HL-60/S4 (cell line): Measurements from ENCODE around the gene MT1G.
"Not testable (repeated sequence)": the region's sequence is repeated elsewhere in the genome, so short reads cannot be mapped to it uniquely, and the experiment has no call there.

Source experiments
- in situ Hi-C: fragments of 300-500 bp; cut with MboI; formaldehyde crosslinking; loops from 2 replicates; pipeline ENCODE4 v1.14.3; 2022; ENCODE audit warnings: low sequenced_read_pairs

MT1G gene

DNA sequence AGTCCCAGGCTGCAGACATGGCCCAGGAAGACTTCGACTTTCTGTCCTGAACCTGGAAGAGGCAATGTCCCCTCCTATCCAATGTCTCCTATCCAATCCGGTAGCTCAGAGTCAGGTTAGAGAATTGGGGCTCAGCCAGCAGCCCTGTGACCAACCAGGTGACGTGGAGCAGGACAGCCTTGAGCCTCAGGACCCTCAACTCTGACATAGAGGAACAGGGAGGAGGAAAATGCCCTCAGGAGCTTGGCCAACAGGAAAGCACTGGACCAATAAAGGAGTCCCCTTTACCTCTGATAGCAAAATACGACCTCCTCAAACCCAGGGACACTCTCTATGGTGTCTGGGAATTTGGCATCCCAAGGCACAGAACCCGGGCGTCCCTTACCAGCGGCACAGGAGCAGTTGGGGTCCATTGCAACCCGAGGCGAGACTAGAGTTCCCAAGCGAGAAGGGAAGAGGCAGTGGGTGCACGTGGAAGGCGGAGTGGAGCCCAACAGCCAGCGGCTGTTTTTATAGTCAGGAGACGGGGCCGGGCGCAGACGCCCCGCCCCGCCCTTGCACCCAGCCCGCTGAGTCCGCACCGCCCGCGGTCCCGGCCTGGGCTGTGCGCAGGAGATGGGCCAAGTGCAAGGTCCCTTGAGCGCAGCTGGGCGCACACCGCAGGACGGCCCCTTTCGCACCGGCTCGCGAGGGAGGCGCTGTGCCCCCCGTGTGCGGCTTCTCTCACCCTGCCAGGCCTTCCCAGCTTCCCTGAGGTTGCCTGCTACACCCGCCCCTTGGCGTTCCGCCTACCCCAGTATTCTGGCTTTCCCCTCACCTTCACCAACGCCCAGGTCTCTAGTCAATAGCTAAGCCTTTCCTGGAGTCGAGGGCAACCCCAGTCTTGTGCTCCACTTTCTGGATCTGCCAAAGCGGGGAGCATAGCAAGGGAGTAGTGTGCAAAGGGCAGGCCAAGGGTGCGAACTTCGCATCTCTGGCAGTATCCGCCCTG is at the start of gene MT1G:
Gene MT1G (minus strand): TSS at position 485 of the 991 bp plus-strand sequence. CDS start 72 bp downstream, at position 413.
- in situ Hi-C loops = no loop called here

DNA sequence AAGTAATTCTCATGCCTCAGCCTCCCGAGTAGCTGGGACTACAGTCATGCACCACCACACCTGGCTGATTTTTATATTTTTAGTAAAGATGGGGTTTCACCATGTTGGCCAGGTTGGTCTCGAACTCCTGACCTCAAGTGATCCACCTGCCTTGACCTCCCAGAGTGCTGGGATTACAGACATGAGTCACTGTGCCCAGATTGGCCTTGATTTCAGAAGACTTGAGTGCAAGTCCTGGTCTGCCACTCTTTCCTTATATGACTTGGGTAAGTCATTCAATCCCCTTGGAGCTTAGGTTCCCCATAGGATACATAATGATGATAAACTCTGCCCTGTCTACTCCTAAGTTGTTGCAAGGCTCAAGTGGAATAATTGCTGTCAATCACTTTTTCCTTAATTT is 49.7 kb upstream of the MT1G start:
- in situ Hi-C loops = not testable (repeated sequence)

DNA sequence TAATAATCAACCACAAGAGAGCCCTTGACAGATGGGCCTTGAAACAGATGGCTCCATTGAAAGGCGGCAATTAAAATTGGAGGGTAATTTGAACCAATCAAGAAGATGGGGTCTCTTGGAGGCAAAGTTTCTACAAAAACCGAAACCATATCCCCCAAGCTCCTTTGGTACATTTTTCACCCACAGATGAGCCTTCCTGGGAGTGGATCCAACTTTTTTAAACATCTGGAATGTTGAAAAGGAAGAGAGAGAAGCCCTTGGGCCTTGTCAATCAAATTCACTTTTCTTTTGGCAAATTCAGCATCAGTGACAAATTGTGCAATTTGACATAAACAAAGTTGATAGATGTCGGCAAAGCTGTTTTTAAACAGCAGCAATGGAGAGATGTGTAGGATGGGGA is 48.9 kb upstream of the MT1G start:
- in situ Hi-C loops = no loop called here

DNA sequence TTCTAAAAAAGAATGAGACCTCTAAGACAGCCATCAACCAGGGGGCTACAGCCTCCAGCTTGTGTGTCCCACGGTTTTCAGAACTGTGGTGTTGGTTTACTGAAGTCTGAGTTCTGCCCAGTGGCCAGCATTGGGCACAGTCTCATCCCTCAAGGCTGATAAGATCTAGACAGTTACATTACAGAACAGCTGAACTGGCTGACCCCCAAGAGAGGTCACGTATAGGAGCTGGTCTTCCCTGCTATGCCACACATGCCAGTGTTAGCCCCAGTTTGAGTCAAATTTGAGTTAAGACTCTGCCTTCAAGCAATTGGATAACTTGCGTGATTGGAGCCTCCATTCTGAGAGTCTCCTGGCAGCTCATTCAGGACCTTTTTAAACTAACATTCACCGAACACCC is 47.3 kb upstream of the MT1G start:
- in situ Hi-C loops = no loop called here

DNA sequence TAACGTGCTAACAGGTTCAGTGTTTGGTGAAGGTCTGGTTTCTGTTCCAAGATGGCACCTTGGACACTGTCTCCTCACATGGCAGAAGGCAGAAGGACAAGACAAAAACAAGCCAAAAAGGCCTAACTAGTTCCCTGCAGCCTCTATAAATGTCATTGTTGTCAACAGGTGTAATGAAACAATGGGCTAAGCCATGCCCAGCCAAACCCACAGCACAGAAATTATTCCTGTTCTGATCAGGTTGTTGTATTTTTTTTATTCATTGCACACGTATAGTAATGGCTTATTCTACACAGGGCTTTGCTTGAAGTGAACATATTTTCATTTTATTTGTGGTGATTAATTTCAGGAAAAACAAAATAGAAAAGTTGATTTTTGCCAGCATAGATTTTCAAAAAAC is 45.9 kb upstream of the MT1G start:
- in situ Hi-C loops = no loop called here

DNA sequence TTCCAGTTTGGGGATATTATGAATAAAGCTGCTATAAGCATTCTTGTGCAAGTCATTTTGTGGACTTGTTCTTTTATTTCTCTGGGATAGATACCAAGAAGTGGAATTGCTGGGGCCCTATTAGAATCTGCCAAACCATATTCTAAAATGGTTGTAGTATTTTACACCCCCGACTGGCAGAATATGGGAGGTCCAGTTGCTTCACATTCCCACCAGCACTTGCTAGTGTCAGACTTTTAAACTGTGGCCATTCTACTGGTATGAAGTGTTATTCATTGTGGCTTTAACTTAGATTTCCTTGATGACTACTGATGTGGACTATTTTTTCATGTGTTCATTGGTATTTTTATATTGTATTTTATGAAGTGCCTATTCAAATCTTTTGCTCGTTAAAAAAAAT is 44.0 kb upstream of the MT1G start:
- in situ Hi-C loops = no loop called here

DNA sequence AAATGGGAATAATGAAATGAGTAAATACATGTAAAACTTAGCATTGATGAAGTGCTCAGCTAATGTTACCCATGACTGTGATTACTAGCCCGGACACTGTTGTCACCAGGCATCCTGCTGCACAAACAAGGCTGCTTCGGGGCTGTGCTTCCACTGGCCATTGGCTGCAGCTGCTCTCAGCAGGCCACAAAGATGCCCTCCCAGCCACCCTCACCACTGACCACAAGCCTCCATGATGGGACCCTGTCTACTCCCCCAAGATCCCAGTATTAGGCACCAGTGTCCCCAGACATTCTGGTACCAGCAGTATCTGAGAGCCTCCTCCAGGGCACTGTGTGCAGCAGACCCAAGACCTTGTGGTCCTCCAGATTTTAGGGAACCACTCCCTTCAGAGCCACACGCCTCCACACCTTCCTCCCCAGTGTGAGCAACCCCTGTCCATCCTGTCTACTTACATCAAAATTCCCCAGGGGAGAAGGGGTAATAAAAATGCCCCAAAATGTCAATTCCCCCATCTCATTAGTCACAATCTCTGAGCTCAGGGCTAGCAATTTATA is 42.4 kb upstream of the MT1G start:
- in situ Hi-C loops = no loop called here

DNA sequence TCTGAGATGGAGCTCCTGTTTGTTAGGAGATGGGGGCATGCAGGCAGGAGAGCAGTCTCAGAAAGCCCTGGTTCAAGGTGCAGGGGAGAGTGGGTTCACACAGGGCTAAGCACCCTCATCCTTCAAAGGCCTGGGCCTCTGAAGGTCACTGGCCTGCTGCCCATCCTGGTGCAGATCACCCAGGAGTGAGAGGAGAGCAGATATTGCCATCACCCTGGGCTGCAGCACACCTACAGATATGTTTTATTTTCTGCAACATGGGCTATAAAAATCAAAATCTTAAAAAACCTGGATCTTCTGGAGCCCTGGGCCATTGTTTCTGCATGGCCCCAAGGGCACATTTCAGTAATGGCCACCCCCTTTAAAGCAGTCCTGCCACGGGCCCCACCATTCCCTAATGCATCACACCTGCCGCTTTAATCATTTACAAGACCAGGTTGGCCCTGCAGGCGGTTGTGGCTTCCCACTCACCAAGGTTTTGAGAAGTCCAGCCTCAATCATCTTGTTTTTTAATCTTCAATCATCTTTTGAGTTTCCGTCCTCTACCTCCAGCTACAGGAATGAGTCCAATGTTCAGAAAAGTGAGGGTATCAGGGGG is 41.7 kb upstream of the MT1G start:
- in situ Hi-C loops = loop anchor here (10.0 kb wide), 1 partner anchor 125 kb away; the partner anchor contains the start of gene MT3

DNA sequence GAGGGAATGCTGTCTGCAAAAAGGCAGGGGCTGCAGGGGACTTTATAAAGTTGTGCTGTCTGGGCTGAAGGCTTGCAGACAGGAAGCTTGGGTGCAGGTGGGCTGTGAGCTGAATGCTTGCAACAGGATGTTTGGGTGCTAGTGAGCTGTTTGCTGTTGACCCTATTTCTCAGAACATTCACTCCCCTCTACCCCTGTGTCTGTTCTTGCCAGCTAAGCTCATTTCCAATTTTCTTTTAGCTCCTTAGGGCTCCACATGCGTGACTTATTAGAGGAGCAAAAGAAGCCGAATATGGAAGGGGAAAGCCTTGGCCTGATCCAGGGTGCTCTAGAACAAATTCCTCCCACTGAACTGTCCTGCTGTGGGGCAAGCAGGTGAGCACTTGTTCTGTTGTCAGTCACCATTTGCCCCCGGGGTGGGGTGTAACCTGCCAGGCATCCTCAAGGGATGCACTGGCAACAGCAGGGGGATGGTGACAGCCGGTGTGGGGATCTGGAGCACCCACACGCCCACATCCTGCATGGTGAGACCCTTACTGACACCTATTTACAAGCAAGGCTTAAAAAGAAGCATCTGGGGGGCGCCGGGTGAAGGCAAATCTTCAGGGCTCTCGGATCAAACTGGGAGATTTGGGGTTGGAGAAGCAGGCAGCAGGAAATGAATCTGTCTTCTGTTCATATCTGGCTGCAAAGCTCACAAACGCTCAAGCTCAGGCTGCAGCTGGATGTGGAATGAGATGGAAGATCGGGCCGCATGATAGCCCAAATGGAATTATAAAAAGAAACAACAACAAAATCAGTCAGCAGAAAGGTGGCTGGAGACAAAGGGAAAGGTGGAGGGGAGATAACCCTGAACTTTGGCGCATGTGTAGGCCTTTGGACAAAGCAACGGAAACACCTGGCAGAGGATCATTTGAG is 40.9 kb upstream of the MT1G start:
- in situ Hi-C loops = loop anchor here (10.0 kb wide), 1 partner anchor 124 kb away; the partner anchor contains the start of gene MT3

DNA sequence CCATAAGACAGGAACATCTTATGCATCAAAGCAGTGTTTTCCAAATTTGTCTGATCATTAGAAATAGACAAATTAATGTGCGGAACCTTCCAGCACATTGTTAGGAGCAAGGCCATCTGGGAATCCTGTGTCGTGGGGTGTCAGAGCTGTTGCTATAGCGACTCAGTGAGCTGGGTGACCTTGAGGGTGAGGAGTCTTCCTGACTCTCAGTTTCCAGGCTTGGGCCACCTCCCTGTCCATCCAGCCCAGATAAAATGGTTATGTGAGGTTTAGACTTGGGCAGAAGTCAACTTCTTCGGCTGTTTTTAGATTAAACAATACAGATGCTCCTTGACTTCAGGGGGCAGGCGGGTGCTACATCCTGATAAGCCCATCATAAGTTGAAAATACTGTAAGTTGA is 35.0 kb upstream of the MT1G start:
- in situ Hi-C loops = loop anchor here (10.0 kb wide), 1 partner anchor 118 kb away; the partner anchor contains the start of gene MT3

DNA sequence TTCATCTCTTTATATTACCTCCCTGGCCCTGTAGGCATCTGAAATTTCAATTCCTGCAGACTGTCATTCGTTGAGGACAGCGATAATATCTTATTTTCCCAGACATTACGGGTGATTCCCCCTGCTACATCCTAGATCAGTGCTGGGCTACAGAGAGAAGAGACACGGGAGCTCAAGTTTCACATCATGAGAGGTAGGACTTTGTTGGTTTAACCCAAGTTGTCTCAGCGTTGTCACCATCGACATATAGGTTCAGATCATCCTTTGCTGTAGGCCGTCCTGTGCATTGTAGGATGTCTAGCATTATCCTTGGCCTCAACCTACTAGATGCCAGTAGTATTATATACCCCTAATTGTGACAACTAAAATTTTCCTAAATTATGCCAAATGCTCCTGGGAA is 33.7 kb upstream of the MT1G start:
- in situ Hi-C loops = loop anchor here (10.0 kb wide), 1 partner anchor 117 kb away; the partner anchor contains the start of gene MT3

DNA sequence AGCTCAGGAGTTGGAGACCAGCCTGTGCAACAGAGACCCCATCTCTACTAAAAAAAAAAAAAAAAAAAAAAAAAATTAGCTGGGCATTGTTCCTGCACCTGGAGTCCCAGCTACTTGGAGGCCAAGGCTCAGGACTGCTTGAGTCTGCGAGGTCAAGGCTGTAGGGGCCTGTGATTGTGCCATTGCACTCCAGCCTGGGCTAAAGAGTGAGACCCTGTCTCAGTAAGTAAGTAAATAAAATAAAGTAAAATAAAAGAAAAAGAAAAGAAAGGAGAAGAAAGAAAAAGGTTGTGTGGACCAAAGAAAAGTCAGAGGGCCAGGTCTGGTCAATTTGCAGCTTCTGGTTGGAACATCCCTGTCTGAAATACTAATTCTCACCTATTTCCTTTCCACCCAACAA is 32.8 kb upstream of the MT1G start:
- in situ Hi-C loops = loop anchor here (10.0 kb wide), 1 partner anchor 116 kb away; the partner anchor contains the start of gene MT3

DNA sequence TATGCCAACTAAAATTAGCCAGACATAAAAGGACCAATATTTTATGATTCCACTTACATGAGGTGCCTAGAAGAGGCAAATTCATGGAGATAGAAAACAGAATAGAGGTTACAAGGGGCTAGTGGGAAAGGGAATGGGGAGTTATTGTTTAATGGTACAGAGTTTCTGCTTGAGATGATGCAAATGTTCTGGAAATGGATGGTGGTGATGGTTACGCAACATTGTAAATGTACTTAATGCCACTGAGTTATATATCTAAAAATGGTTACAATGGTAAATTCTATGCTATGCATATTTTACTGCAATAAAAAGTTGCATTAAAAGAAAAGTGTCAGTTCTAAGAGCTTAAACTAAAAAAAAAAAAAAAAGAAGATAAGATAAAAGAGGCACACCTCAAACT is 32.3 kb upstream of the MT1G start:
- in situ Hi-C loops = loop anchor here (10.0 kb wide), 1 partner anchor 115 kb away; the partner anchor contains the start of gene MT3

DNA sequence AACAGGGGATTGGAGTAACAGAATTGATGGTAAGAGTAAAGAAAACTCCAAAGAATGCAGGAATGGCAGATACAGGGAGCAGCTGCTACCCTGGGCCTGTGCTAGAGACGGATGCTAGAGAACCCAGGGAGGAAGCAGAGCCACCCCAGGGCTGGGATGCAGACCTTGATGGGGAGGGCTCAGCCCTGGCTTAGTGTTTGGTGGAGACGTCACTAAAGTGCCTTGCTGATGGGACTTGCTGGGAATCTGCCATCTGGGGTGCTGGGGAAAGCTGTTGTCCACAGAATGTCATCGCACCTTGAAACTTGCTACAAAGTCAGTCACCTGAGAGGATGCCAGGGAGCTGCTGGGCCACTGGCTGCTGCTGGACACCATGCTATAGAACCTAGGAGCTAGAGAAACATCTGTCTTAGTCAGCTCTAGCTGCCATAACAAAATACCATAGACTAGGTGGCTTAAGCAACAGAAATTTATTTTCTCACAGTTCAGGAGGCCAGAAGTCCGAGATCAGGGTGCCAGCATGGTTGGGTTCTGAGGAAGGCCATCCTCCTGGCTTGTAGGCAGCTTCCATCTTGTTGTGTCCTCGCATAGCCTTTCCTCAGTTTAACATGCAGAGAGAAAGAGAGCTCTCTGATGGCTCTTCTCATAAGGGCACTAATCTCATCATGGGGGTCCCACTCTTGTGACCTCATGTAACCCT is 29.7 kb upstream of the MT1G start:
- in situ Hi-C loops = no loop called here

DNA sequence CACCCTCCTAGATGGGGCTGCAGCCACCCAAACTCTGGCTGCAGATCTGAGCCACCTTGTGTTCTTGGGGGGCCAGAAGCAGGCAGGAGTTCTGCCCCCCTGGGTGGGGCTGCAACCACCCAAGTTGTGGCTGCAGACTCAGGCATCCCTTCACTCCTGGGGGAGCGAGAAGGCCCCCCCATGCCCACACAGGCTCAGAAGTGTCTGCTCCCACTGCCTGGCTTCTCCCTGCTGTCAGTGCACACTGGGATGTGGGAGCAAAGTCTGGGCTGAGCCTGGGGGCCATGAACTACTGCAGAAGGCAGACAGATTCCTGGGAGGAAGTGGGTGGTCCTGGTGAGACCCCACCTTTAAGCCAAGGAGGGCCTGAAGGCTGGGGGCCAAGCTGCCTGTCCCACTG is 27.4 kb upstream of the MT1G start:
- in situ Hi-C loops = no loop called here

DNA sequence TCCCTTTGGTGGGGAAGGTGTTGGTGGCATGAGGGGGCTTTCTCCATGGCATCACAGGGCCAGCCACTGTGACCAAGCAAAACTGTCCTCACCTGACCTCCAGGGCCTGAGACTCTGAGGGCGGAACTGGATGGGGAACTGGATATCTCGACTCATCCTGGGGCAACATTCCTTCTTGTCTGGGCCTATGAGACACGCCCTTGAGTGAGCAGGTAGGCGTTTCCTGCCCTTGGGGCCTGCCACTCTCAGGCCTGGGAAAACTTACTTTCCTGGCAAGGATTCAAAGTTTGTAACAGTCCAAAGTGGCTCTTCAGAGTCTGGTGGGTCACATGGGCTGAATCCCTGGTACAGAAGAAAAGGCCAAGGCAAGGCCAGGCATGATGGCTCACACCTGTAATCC is 24.0 kb upstream of the MT1G start:
- in situ Hi-C loops = no loop called here

DNA sequence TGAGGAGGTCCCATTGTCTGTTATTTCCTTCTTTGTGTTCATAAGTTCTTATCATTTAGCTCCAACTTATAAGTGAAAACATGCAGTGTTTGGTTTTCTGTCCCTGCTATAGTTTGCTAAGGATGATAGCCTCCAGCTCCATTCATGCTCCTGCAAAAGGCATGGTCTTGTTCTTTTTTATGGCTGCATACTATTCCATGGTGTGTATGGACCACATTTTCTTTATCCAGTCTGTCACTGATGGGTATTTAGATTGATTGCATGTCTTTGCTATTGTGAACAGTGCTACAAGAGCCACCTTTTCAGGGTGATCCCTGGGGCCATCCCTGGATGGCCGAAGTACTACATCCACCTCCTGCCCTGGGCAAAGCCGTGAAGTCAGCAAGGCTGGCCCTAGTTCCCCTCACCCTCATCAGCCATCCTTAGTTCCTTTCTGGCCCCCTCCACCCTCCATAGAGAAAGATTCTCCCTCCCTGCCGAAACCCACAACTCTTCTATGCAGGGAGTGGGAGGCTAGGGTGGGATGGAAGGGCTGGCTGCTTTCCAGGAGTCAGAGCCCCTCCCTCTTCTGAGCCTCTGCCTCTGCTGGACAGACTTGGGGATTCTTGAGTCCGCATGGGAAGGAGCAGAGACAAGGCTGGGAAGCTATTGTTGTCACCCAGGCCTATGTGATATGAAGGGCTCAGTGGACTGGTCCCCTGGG is 22.7 kb upstream of the MT1G start:
- in situ Hi-C loops = no loop called here

DNA sequence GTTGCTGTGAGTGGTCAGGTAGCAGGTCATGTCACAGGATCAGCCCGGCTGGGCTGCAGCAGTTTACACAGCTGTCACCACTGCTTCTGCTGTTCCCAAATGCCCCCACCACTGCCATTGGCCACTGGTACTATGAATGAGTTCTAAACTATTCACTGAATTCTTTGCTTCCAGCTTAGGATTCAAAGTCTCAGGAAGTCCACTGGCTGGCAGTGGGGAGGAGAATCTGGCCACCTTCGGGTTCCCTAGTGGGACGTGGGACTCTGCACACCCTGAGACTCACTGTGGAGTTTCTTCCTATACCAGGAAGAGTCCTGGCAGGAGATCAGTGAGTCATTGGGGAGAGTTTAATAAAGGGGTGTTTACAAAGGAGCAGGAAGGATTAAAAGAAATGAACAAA is 21.3 kb upstream of the MT1G start:
- in situ Hi-C loops = loop anchor here (10.0 kb wide), 1 partner anchor 84 kb away; the partner anchor contains the start of gene MT2A

DNA sequence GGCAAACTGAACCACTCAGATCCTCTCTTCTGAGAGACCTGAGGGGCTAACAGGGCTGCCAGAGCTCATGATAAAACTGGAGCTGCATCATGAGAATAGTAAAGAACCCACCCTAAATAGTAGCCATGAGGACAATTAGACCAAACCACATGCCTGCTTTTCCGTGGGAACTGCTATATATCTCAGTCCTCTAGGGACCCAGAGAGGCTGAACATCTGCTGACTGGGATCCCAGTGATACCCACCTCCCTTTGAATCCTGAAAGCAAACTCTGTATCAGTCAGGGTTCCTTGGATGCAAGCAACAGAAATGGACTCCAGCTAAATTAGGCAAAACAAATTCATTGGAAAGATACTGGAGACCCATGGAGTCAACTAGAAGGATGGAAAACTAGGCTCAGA is 20.9 kb upstream of the MT1G start:
- in situ Hi-C loops = loop anchor here (10.0 kb wide), 1 partner anchor 84 kb away; the partner anchor contains the start of gene MT2A
